ENCODE results near the gene TET2. TPM values are rescaled to one million over a fixed set of nuclear protein-coding genes. Genes with fewer than 3 reads are reported as not detected.

TET2 gene
- total RNA-seq, 1 experiment from 2014 or later: 7.0 TPM

DNA sequence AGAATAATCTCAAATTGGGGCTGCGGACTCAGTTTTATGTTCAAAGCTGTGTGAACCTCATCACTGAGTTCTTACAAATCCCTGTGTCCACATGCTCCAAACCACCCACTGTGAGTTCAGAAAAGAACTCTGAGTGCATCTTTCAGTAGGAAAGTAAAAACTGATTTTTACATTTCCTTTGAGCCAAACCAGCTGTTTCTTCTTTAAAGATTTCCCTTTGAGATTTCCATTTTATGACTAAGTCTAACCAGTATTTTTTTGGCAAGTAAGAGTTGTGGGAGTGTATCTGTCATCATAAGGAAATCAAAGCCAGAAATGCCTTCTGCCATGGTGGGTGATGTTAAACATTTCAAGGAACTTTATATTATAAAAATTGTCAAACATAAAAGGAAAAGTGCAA lies 100.0 kb downstream of the TET2 start:
- no peaks in the 10 kb centered on the region for H3K4me1 ChIP-seq (ENCODE audit: control insufficient read depth, insufficient read depth, low read length)
- CTCF ChIA-PET: no interaction called here
- ATAC-seq (no peak), DNase-seq (ENCODE audit: low read depth, low spot score) (no peak)
- POLR2A ChIA-PET: no interaction called here
- no peaks in the 10 kb centered on the region for H3K36me3 ChIP-seq (ENCODE audit: control insufficient read depth, insufficient read depth, low read length)
- H3K27ac ChIP-seq (ENCODE audit: low read length): no peak overlapping the region
- intact Hi-C loops (cut with micrococcal nuclease; ENCODE audit: unreplicated experiment): no loop called here
- no peak for TF ChIP-seq SIN3A (IDR thresholded peaks at IDR 0.05; ENCODE audit: borderline replicate concordance, insufficient read depth, low read depth, low read length)
- TF ChIP-seq TCF7L2 (IDR thresholded peaks at IDR 0.05; ENCODE audit: low read depth, low read length): no peak
- TF ChIP-seq, protein P1, sequence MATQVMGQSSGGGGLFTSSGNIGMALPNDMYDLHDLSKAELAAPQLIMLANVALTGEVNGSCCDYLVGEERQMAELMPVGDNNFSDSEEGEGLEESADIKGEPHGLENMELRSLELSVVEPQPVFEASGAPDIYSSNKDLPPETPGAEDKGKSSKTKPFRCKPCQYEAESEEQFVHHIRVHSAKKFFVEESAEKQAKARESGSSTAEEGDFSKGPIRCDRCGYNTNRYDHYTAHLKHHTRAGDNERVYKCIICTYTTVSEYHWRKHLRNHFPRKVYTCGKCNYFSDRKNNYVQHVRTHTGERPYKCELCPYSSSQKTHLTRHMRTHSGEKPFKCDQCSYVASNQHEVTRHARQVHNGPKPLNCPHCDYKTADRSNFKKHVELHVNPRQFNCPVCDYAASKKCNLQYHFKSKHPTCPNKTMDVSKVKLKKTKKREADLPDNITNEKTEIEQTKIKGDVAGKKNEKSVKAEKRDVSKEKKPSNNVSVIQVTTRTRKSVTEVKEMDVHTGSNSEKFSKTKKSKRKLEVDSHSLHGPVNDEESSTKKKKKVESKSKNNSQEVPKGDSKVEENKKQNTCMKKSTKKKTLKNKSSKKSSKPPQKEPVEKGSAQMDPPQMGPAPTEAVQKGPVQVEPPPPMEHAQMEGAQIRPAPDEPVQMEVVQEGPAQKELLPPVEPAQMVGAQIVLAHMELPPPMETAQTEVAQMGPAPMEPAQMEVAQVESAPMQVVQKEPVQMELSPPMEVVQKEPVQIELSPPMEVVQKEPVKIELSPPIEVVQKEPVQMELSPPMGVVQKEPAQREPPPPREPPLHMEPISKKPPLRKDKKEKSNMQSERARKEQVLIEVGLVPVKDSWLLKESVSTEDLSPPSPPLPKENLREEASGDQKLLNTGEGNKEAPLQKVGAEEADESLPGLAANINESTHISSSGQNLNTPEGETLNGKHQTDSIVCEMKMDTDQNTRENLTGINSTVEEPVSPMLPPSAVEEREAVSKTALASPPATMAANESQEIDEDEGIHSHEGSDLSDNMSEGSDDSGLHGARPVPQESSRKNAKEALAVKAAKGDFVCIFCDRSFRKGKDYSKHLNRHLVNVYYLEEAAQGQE (IDR thresholded peaks at IDR 0.05; ENCODE audit: insufficient read depth in 1 of 2, low read depth in 2 of 2, low read length in 1 of 2): no peak
- TF ChIP-seq, protein P2, sequence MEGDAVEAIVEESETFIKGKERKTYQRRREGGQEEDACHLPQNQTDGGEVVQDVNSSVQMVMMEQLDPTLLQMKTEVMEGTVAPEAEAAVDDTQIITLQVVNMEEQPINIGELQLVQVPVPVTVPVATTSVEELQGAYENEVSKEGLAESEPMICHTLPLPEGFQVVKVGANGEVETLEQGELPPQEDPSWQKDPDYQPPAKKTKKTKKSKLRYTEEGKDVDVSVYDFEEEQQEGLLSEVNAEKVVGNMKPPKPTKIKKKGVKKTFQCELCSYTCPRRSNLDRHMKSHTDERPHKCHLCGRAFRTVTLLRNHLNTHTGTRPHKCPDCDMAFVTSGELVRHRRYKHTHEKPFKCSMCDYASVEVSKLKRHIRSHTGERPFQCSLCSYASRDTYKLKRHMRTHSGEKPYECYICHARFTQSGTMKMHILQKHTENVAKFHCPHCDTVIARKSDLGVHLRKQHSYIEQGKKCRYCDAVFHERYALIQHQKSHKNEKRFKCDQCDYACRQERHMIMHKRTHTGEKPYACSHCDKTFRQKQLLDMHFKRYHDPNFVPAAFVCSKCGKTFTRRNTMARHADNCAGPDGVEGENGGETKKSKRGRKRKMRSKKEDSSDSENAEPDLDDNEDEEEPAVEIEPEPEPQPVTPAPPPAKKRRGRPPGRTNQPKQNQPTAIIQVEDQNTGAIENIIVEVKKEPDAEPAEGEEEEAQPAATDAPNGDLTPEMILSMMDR (IDR thresholded peaks at IDR 0.05): no peak
- H3K27me3 ChIP-seq (ENCODE audit: control insufficient read depth, insufficient read depth, low read length): no peaks in the 10 kb centered on the region
- in situ Hi-C loops (cut with HindIII; ENCODE audit: low pct_unique_long_range_greater_than_20kb, low sequenced_read_pairs): no loop called here
- no peaks in the 10 kb centered on the region for H3K9me3 ChIP-seq (ENCODE audit: control insufficient read depth, insufficient read depth, low read depth, low read length)
- BruUV-seq (replicated peaks): no TSS peak
- no peak overlapping the region for H3K4me3 ChIP-seq (ENCODE audit: low read depth in 2 of 2, low read length in 2 of 2)

DNA sequence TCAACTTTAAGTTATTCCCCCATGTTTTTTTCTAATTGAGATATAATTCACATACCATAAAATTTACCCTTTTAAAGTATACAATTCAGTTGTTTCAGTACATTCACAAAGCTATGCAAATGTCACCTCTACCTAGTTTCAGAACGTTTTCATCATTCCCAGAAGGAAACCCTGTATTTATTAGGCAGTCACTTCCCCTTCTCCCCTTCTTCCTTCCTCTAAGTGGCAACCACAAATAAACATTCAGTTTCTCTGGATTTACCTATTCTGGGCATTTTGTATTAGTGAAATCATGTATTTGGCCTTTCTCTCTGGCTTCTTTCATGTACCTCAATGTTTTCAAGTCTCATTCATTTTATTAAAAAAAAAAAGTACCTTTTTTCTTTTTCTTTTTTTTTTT lies 101.9 kb downstream of the TET2 start:
- intact Hi-C loops (cut with micrococcal nuclease; ENCODE audit: unreplicated experiment) (no loop called here), in situ Hi-C loops (cut with HindIII; ENCODE audit: low pct_unique_long_range_greater_than_20kb, low sequenced_read_pairs) (no loop called here)
- no peaks in the 10 kb centered on the region for H3K36me3 ChIP-seq (ENCODE audit: control insufficient read depth, insufficient read depth, low read length)
- CTCF ChIA-PET: no interaction called here
- H3K4me1 ChIP-seq (ENCODE audit: control insufficient read depth, insufficient read depth, low read length): no peaks in the 10 kb centered on the region
- POLR2A ChIA-PET: interaction anchor here (0.7 kb wide), 1 partner anchor 774 kb away, joined by 5 read pairs; no protein-coding TSS in a partner anchor
- BruUV-seq (replicated peaks): no TSS peak
- ATAC-seq: no peak
- no peak for DNase-seq (ENCODE audit: low read depth, low spot score)
- TF ChIP-seq SIN3A (IDR thresholded peaks at IDR 0.05; ENCODE audit: borderline replicate concordance, insufficient read depth, low read depth, low read length): no peak
- TF ChIP-seq TCF7L2 (IDR thresholded peaks at IDR 0.05; ENCODE audit: low read depth, low read length): no peak
- TF ChIP-seq POLR2AphosphoS5 (IDR thresholded peaks at IDR 0.05; ENCODE audit: low read depth, low read length): no peak
- TF ChIP-seq, protein P2 (IDR thresholded peaks at IDR 0.05): no peak
- TF ChIP-seq, protein P1 (IDR thresholded peaks at IDR 0.05; ENCODE audit: insufficient read depth in 1 of 2, low read depth in 2 of 2, low read length in 1 of 2): no peak
- no peak overlapping the region for H3K4me3 ChIP-seq (ENCODE audit: low read depth in 2 of 2, low read length in 2 of 2)
- H3K9me3 ChIP-seq (ENCODE audit: control insufficient read depth, insufficient read depth, low read depth, low read length): no peaks in the 10 kb centered on the region
- H3K27me3 ChIP-seq (ENCODE audit: control insufficient read depth, insufficient read depth, low read length): no peaks in the 10 kb centered on the region
- no peak overlapping the region for H3K27ac ChIP-seq (ENCODE audit: low read length)

Data from Panc1 (cell line).